ENCODE measurements around the gene ZNF280C. TPM values are rescaled to one million over a fixed set of nuclear protein-coding genes. Genes with fewer than 3 reads are reported as not detected.

ZNF280C gene
- total and polyA plus RNA-seq, 7 donors = 0.72 to 4.1 (median 2.8) TPM

DNA sequence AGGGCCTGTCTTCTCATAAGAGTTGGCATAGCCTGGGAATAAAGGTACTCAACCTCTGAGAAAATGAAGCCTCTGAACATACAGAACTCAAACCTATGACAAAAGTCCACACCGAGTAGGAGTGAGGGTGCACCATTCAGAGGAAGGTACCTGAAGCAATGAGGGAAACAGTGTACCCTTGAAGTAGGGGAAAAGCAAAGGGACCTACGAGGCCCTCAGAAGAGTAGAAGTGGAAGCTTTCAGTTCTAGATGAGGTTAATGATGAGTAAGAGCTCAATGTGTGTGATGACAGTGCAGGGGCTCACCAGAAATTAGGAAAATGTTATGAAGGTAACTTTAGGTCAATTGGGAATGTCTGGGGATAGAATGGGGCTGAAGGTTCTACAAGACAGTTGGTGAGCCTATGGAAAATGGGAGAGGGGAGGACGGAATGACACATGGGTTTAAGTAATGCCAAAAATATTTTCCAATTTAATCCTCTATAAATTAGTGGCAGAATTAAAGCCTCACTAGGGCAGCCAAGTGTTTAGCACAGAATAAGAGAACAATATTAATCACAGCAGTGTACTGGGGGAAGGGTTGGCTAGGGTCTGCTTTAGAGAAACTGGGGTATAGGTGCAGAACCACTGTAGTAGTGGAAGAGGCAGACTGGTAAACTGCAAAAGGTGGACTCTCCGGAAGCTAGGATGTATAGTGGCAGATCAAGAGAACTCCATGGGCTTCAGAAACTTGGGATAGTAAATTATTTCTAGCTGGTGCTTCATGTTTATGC is 57.1 kb downstream of the ZNF280C start:
- H3K27ac ChIP-seq = no peak overlapping the region
- H3K36me3 ChIP-seq (ENCODE audit: insufficient read depth in 1 of 2, low read depth in 1 of 2) = peaks cover 0 to 60% of the 10 kb centered on the region in 2 donors
- no peaks in the 10 kb centered on the region for H3K27me3 ChIP-seq (ENCODE audit: insufficient read depth in 3 of 3, low read length in 2 of 3)
- no peak overlapping the region for H3K4me3 ChIP-seq
- 73 to 96% (median 95%) methylated on average over 4 of the region's 4 CpGs for WGBS, 3 donors
- no peaks in the 10 kb centered on the region for H3K9me3 ChIP-seq
- DNase-seq (no peak), ATAC-seq (no peak)
- no peaks in the 10 kb centered on the region for H3K4me1 ChIP-seq
- TF ChIP-seq CTCF (IDR thresholded peaks at IDR 0.05) = no peak
- intact Hi-C loops (cut with DNase I) = no loop called here

DNA sequence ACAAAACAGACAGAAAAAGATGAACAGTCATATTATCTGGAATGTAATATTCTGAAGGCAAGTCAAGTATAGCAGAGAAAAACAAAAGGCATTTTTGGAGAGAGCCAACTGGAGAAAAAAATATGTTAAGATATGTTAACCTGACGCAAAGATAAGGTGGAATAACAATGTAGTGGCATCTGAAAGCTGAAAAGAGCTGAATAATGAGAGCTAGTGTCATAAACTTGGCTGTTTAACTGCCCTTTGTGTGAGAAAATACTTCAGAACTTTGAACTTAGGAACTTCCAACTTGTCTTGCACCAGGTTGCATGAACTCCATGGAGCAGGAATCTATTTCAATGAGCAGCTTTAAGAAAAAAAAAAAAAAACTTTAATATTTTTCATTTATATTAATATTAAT is 64.1 kb downstream of the ZNF280C start:
- TF ChIP-seq CTCF (IDR thresholded peaks at IDR 0.05) = no peak
- peaks cover 0 to 35% of the 10 kb centered on the region in 2 donors for H3K36me3 ChIP-seq (ENCODE audit: insufficient read depth in 1 of 2, low read depth in 1 of 2)
- DNase-seq (no peak), ATAC-seq (no peak)
- H3K9me3 ChIP-seq = no peaks in the 10 kb centered on the region
- intact Hi-C loops (cut with DNase I) = no loop called here
- no peaks in the 10 kb centered on the region for H3K4me1 ChIP-seq
- 63 to 100% (median 94%) methylated on average over 1 of the region's 1 CpG for WGBS, 3 donors
- H3K27me3 ChIP-seq (ENCODE audit: insufficient read depth in 3 of 3, low read length in 2 of 3) = no peaks in the 10 kb centered on the region
- no peak overlapping the region for H3K27ac ChIP-seq
- H3K4me3 ChIP-seq = no peak overlapping the region

GRCh38 chrX:130197464-130197863 is 71.2 kb downstream of the ZNF280C start:
- no peak for TF ChIP-seq CTCF (IDR thresholded peaks at IDR 0.05)
- DNase-seq = no peak
- ATAC-seq = no peak
- WGBS, 3 donors = 58 to 74% (median 58%) methylated on average over 5 of the region's 5 CpGs
- peaks cover 0 to 3% of the 10 kb centered on the region in 2 donors for H3K36me3 ChIP-seq (ENCODE audit: insufficient read depth in 1 of 2, low read depth in 1 of 2)
- H3K4me1 ChIP-seq = no peaks in the 10 kb centered on the region
- no peaks in the 10 kb centered on the region for H3K9me3 ChIP-seq
- intact Hi-C loops (cut with DNase I) = no loop called here
- no peak overlapping the region for H3K27ac ChIP-seq
- no peaks in the 10 kb centered on the region for H3K27me3 ChIP-seq (ENCODE audit: insufficient read depth in 3 of 3, low read length in 2 of 3)
- no peak overlapping the region for H3K4me3 ChIP-seq

GRCh38 chrX:130196466-130196865 is 72.2 kb downstream of the ZNF280C start:
- no peak overlapping the region for H3K27ac ChIP-seq
- no peak overlapping the region for H3K4me3 ChIP-seq
- H3K4me1 ChIP-seq = no peaks in the 10 kb centered on the region
- DNase-seq (no peak), ATAC-seq (no peak)
- TF ChIP-seq CTCF (IDR thresholded peaks at IDR 0.05) = no peak
- H3K36me3 ChIP-seq (ENCODE audit: insufficient read depth in 1 of 2, low read depth in 1 of 2) = no peaks in the 10 kb centered on the region
- intact Hi-C loops (cut with DNase I) = no loop called here
- H3K27me3 ChIP-seq (ENCODE audit: insufficient read depth in 3 of 3, low read length in 2 of 3) = no peaks in the 10 kb centered on the region
- H3K9me3 ChIP-seq = no peaks in the 10 kb centered on the region
- 36 to 57% (median 45%) methylated on average over 7 of the region's 7 CpGs for WGBS, 3 donors

- Histone ChIP-seq H3K27me3 (ENCODE audit: insufficient read depth in 3 of 3, low read length in 2 of 3) (no peaks in the 10 kb centered on the region), H3K36me3 (ENCODE audit: insufficient read depth in 1 of 2, low read depth in 1 of 2) (no peaks in the 10 kb centered on the region), H3K9me3 (no peaks in the 10 kb centered on the region), H3K4me3 (no peak overlapping the region), H3K27ac (no peak overlapping the region), H3K4me1 (no peaks in the 10 kb centered on the region)
- DNase-seq (no peak), ATAC-seq (no peak)
- intact Hi-C loops (cut with DNase I) = loop anchor here in 1 of 2 donors (2.0 kb wide), 1 partner anchor 112 kb away; no protein-coding TSS in a partner anchor
- no peak for TF ChIP-seq CTCF (IDR thresholded peaks at IDR 0.05)
- 77 to 89% (median 88%) methylated on average over 3 to 4 of the region's 4 CpGs for WGBS, 3 donors
Measured at GRCh38 chrX:130190801-130191200, 77.9 kb downstream of the ZNF280C start.

Measured in psoas muscle (tissue), 8 donors.